A549 (cell line): Measurements from ENCODE around the gene NTRK1. TPM values are rescaled to one million over a fixed set of nuclear protein-coding genes. Genes with fewer than 3 reads are reported as not detected.

Experiments
- ATAC-seq, 2 experiments: fragments of 200-7000 bp in 1 of 2; fragments of >200 bp in 1 of 2; cut with Nextera tagmentation in 1 of 2; cut with Tn5 transposase in 1 of 2; 3 replicates each; pipeline versions ENCODE4 v1.8.0 to v1.9.1; 2018 to 2020; ENCODE audit warnings: mild to moderate bottlenecking in 1 of 2, moderate library complexity in 1 of 2
- CTCF ChIA-PET: fragments of 300-600 bp; sonication (Branson Sonifier 250); formaldehyde crosslinking; extraction: SDS; loops from one replicate; lab custom pipeline; 2021; ENCODE audit warnings: antibody characterized with exemption, inconsistent platforms; lab: Yijun Ruan, JAX
- POLR2A ChIA-PET: fragments of 350-600 bp; formaldehyde crosslinking; extraction: SDS; loops from one replicate; lab custom pipeline; 2021; ENCODE audit warnings: antibody characterized with exemption, inconsistent platforms; lab: Yijun Ruan, JAX
- DNase-seq, 2 experiments: peaks; one replicate each; pipeline versions ENCODE4 v3.0.0 to v3.0.0-alpha.2; 2011 to 2016; ENCODE audit warnings: low read depth in 1 of 2, low spot score in 1 of 2
- FAIRE-seq: peaks from 2 replicates; lab custom pipeline; 2011; peaks lifted over from hg19 to GRCh38; lab: Jason Lieb, UNC
- H3K27ac ChIP-seq, 2 experiments: fragments of >200 bp; sonication (Bioruptor Twin); formaldehyde crosslinking; 3 replicates each; pipeline ENCODE4 v1.5.1; 2016 to 2017
- H3K4me1 ChIP-seq: fragments of >200 bp; sonication (Bioruptor Twin); formaldehyde crosslinking; 3 replicates; pipeline ENCODE4 v1.6.1; 2016
- H3K4me2 ChIP-seq: fragments of >200 bp; sonication (Bioruptor Twin); formaldehyde crosslinking; 3 replicates; pipeline ENCODE4 v1.6.1; 2016
- H3K4me3 ChIP-seq: fragments of >200 bp; sonication (Bioruptor Twin); formaldehyde crosslinking; 3 replicates; pipeline ENCODE4 v1.5.1; 2016
- H3K9me3 ChIP-seq: fragments of >200 bp; sonication (Bioruptor Twin); formaldehyde crosslinking; 3 replicates; pipeline ENCODE4 v1.6.1; 2016
- CHD2 ChIP-seq: fragments of 150-350 bp; IDR thresholded peaks from 2 replicates; pipeline ENCODE4 v1.6.1; 2014; ENCODE audit warnings: low read length; ENCODE audit not compliant: partially characterized antibody
- FOXS1 ChIP-seq: fragments of 250-450 bp; sonication (Bioruptor Pico); IDR thresholded peaks from 2 replicates; pipeline ENCODE4 v1.5.0; 2020; ENCODE audit warnings: mild to moderate bottlenecking, moderate library complexity
- HDAC2 ChIP-seq: fragments of 200-600 bp; sonication (generic); IDR thresholded peaks from 2 replicates; pipeline ENCODE4 v1.6.1; 2016
- MAZ ChIP-seq: fragments of 150-350 bp; IDR thresholded peaks from 2 replicates; pipeline ENCODE4 v1.6.1; 2014; ENCODE audit warnings: antibody characterized with exemption, low read depth, low read length, borderline replicate concordance
- MYC ChIP-seq: IDR thresholded peaks from 2 replicates; pipeline ENCODE4 v1.6.1; 2012; ENCODE audit warnings: mild to moderate bottlenecking, inconsistent platforms, low read length, improper control_type of control experiment, borderline replicate concordance
- POLR2A ChIP-seq: IDR thresholded peaks from 2 replicates; pipeline ENCODE4 v1.6.1; 2012; ENCODE audit warnings: mild to moderate bottlenecking, low read length
- RCOR1 ChIP-seq: fragments of 150-350 bp; IDR thresholded peaks from 2 replicates; pipeline ENCODE4 v1.6.1; 2014; ENCODE audit warnings: antibody characterized with exemption, low read length, low read depth
- RFX5 ChIP-seq: fragments of 450-650 bp; IDR thresholded peaks from 2 replicates; pipeline ENCODE4 v1.7.1; 2014; ENCODE audit warnings: antibody characterized with exemption, mild to moderate bottlenecking, moderate library complexity
- RNF2 ChIP-seq: fragments of 200-600 bp; sonication (generic); IDR thresholded peaks from 2 replicates; pipeline ENCODE4 v1.6.1; 2016; ENCODE audit warnings: low read depth, mild to moderate bottlenecking, antibody characterized with exemption, moderate library complexity, borderline replicate concordance
- SMC3 ChIP-seq: fragments of >200 bp; sonication (Bioruptor Twin); formaldehyde crosslinking; IDR thresholded peaks from 3 replicates; pipeline ENCODE4 v1.6.1; 2018; ENCODE audit warnings: inconsistent platforms
- SREBF2 ChIP-seq: fragments of 450-650 bp; IDR thresholded peaks from 2 replicates; pipeline ENCODE4 v1.6.1; 2014; ENCODE audit warnings: mild to moderate bottlenecking, moderate library complexity
- ZFP36 ChIP-seq: fragments of 450-650 bp; IDR thresholded peaks from 2 replicates; pipeline ENCODE4 v1.6.1; 2014; ENCODE audit warnings: borderline replicate concordance; ENCODE audit not compliant: partially characterized antibody
- ZNF302 ChIP-seq: fragments of 250-450 bp; sonication (Bioruptor Pico); IDR thresholded peaks from 2 replicates; pipeline ENCODE4 v1.9.0; 2021; ENCODE audit warnings: inconsistent platforms, mild to moderate bottlenecking, moderate library complexity
- WGBS: methylation state at CpG from one replicate; pipeline ENCODE4 v1.1.6; 2017; ENCODE audit errors: missing lambda C conversion rate; 5-methylcytosine and 5-hydroxymethylcytosine counted together
- polyA plus RNA-seq, 4 experiments: library from polyadenylated mRNA; depleted of rRNA in 3 of 4; stranded (reverse); fragments of >200 nt; fragmentation: RNase III in 1 of 4; extraction: RNeasy Plus Mini Kit Qiagen cat#74134 plus additional on column Dnase treatment in 1 of 4; gene quantifications; 2 replicates in 3 of 4; 3 replicates in 1 of 4; pipeline ENCODE4 v1.2.3, GENCODE V29; 2011 to 2017
- TF ChIP-seq, protein P1 (sequence below): fragments of >200 bp; sonication (Bioruptor Twin); formaldehyde crosslinking; IDR thresholded peaks from 3 replicates; pipeline ENCODE4 v1.6.1; 2016
- TF ChIP-seq, protein P2 (sequence below): fragments of 450-650 bp; IDR thresholded peaks from 2 replicates; pipeline ENCODE4 v1.6.1; 2014; ENCODE audit warnings: antibody characterized with exemption
- TF ChIP-seq, protein P3 (sequence below): IDR thresholded peaks from 2 replicates; pipeline ENCODE4 v1.6.1; 2012
- TF ChIP-seq, protein P4 (sequence below): fragments of 200-600 bp; sonication (generic); IDR thresholded peaks from 2 replicates; pipeline ENCODE4 v1.6.1; 2016; ENCODE audit warnings: antibody characterized with exemption, mild to moderate bottlenecking, moderate library complexity
- TF ChIP-seq, protein P5 (sequence below): fragments of 250-450 bp; sonication (Bioruptor Pico); IDR thresholded peaks from 2 replicates; pipeline ENCODE4 v1.5.0; 2020; ENCODE audit warnings: low read depth, mild to moderate bottlenecking, moderate library complexity

NTRK1 gene
- polyA plus RNA-seq, 2 of the 4 experiments (the other 2 are of a cell fraction) = 0.05 to 0.18 TPM

DNA sequence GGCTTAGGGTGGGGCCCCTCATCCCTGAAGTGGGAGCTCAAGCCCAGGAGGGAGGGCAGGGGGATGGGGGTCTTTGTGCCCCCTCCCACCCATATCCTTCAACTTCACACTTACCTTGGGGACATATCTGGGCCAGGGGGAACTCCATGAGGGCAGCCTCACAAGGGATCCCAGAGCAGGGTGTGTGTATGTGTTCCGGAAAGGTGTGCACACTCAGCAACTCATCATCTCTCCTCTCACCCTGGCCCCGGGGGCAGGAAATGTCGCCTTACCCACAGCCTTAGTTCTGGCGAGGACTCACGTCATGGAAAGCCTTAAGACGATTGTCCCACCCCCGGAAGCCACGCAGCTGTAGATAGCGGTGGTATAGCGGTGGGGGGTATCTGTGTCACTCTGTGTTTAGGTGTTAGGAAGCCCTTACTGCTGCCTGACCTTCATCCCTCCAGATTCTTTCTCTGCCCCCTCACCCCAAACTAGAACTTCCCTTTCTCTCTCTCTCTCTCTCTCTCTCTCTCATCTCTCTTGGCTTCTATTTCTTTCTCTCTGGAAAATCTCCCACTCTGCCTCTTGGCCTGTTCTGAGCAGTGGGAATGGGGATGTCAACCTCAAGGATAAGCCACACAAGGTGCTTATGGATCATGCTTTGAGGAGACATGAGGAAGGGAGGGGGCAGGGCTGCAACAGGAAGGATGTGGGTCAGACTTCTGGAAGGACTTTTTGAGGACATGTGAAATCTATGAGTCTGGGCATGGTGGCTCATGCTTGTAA lies 43.9 kb upstream of the NTRK1 start, which contains the start of gene SH2D2A:
Gene SH2D2A, minus strand, starts transcription at position 288 of the 768 bp plus-strand sequence. Its CDS starts 140 bp downstream, at position 148.
- POLR2A ChIA-PET = no interaction called here
- no peak within 1 kb of the TSS for H3K4me2 ChIP-seq
- ATAC-seq = no peak
- CTCF ChIA-PET = interaction anchor here (1.0 to 4.8 kb wide), 5 partner anchors 21 to 104 kb away, joined by 3 to 20 read pairs (median 7); partner anchors contain the start of genes INSRR and LRRC71
- H3K4me3 ChIP-seq = no peak within 1 kb of the TSS
- no peak within 1 kb of the TSS for H3K27ac ChIP-seq
- TF ChIP-seq ZNF302 = no peak
- no peak for TF ChIP-seq RCOR1
- H3K4me1 ChIP-seq = peaks cover 24% of the 10 kb centered on the region
- FAIRE-seq = no peak
- 73% methylated on average over 10 of the region's 10 CpGs for WGBS
- no peak for DNase-seq
- H3K9me3 ChIP-seq = no peaks in the 10 kb centered on the region

DNA sequence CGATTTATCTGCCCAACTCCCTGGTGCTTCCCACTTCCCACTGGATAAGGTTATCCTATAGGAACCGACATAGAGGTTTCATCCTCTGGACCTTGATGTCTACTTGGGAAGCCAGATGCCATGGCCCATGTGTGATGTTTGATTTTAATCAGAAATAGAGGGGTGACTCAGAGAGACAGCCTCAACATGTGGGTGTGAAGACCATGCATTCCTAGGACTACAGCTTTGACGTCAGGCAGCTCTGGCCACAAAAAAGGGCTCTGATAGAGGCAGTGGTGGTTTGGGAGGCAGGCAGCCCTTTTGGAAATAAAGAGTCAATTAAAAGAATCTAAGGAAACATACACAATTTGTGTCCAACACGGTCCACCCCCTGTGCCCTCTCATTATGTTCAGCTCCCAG lies 38.9 kb upstream of the NTRK1 start:
- 42% methylated on average over 4 of the region's 4 CpGs for WGBS
- Histone ChIP-seq H3K9me3 (no peaks in the 10 kb centered on the region), H3K4me3 (no peak overlapping the region), H3K4me2 (no peak overlapping the region), H3K4me1 (no peaks in the 10 kb centered on the region), H3K27ac (no peak overlapping the region)
- ChIA-PET POLR2A (interaction anchor here (0.5 kb wide), 1 partner anchor 60 kb away, joined by 3 read pairs; no protein-coding TSS in a partner anchor), CTCF (interaction anchor here (0.6 to 9.8 kb wide), 8 partner anchors 8 to 71 kb away, joined by 3 to 131 read pairs (median 6); partner anchors contain the start of genes INSRR and NTRK1)
- TF ChIP-seq RNF2 = no peak
- no peak for TF ChIP-seq SREBF2
- no peak for TF ChIP-seq MYC
- no peak for TF ChIP-seq POLR2A
- TF ChIP-seq, protein P1, sequence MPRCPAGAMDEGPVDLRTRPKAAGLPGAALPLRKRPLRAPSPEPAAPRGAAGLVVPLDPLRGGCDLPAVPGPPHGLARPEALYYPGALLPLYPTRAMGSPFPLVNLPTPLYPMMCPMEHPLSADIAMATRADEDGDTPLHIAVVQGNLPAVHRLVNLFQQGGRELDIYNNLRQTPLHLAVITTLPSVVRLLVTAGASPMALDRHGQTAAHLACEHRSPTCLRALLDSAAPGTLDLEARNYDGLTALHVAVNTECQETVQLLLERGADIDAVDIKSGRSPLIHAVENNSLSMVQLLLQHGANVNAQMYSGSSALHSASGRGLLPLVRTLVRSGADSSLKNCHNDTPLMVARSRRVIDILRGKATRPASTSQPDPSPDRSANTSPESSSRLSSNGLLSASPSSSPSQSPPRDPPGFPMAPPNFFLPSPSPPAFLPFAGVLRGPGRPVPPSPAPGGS = no peak
- TF ChIP-seq FOXS1 (CRISPR knock-in tag) = no peak
- FAIRE-seq = no peak
- ATAC-seq = no peak
- DNase-seq = no peak

DNA sequence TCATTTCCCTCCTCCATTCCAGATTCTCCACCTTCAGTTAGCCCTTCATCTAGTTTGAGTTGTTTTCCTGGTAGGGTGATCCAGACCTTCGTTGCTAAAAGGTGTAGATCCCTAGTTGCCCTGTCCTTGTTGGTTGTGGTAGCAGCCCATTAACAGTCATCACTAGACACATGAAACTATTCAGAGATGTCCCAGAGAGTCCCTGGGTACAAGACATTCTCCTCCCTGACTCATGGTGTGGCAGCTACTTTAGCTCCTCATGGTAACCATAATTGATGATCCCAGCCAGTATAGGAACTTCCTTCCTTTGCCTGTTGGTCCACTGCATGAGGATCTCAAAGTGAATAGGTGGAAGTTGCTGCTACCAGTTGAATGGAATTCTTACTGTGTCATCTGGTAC lies 38.0 kb upstream of the NTRK1 start:
- no peak for TF ChIP-seq RCOR1
- TF ChIP-seq, protein P2, sequence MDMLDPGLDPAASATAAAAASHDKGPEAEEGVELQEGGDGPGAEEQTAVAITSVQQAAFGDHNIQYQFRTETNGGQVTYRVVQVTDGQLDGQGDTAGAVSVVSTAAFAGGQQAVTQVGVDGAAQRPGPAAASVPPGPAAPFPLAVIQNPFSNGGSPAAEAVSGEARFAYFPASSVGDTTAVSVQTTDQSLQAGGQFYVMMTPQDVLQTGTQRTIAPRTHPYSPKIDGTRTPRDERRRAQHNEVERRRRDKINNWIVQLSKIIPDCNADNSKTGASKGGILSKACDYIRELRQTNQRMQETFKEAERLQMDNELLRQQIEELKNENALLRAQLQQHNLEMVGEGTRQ = no peak
- TF ChIP-seq RFX5 = no peak
- TF ChIP-seq SMC3 = no peak
- no peak for TF ChIP-seq CHD2
- TF ChIP-seq HDAC2 = no peak
- TF ChIP-seq, protein P1 = no peak
- TF ChIP-seq, protein P3, sequence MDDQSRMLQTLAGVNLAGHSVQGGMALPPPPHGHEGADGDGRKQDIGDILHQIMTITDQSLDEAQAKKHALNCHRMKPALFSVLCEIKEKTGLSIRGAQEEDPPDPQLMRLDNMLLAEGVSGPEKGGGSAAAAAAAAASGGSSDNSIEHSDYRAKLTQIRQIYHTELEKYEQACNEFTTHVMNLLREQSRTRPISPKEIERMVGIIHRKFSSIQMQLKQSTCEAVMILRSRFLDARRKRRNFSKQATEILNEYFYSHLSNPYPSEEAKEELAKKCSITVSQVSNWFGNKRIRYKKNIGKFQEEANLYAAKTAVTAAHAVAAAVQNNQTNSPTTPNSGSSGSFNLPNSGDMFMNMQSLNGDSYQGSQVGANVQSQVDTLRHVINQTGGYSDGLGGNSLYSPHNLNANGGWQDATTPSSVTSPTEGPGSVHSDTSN = no peak
- TF ChIP-seq ZFP36 = no peak
- TF ChIP-seq, protein P4, sequence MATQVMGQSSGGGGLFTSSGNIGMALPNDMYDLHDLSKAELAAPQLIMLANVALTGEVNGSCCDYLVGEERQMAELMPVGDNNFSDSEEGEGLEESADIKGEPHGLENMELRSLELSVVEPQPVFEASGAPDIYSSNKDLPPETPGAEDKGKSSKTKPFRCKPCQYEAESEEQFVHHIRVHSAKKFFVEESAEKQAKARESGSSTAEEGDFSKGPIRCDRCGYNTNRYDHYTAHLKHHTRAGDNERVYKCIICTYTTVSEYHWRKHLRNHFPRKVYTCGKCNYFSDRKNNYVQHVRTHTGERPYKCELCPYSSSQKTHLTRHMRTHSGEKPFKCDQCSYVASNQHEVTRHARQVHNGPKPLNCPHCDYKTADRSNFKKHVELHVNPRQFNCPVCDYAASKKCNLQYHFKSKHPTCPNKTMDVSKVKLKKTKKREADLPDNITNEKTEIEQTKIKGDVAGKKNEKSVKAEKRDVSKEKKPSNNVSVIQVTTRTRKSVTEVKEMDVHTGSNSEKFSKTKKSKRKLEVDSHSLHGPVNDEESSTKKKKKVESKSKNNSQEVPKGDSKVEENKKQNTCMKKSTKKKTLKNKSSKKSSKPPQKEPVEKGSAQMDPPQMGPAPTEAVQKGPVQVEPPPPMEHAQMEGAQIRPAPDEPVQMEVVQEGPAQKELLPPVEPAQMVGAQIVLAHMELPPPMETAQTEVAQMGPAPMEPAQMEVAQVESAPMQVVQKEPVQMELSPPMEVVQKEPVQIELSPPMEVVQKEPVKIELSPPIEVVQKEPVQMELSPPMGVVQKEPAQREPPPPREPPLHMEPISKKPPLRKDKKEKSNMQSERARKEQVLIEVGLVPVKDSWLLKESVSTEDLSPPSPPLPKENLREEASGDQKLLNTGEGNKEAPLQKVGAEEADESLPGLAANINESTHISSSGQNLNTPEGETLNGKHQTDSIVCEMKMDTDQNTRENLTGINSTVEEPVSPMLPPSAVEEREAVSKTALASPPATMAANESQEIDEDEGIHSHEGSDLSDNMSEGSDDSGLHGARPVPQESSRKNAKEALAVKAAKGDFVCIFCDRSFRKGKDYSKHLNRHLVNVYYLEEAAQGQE = no peak
- TF ChIP-seq MAZ = no peak
- TF ChIP-seq, protein P5, sequence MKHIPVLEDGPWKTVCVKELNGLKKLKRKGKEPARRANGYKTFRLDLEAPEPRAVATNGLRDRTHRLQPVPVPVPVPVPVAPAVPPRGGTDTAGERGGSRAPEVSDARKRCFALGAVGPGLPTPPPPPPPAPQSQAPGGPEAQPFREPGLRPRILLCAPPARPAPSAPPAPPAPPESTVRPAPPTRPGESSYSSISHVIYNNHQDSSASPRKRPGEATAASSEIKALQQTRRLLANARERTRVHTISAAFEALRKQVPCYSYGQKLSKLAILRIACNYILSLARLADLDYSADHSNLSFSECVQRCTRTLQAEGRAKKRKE (CRISPR knock-in tag) = no peak
- no peak for TF ChIP-seq FOXS1 (CRISPR knock-in tag)
- DNase-seq = no peak
- ATAC-seq = no peak
- H3K27ac ChIP-seq = no peak overlapping the region
- no peaks in the 10 kb centered on the region for H3K9me3 ChIP-seq
- FAIRE-seq = no peak
- no peak overlapping the region for H3K4me3 ChIP-seq
- POLR2A ChIA-PET = interaction anchor here (0.6 kb wide), 3 partner anchors 11 to 115 kb away, joined by 4 to 6 read pairs (median 5); partner anchors contain the start of gene ISG20L2
- H3K4me1 ChIP-seq = no peaks in the 10 kb centered on the region
- CTCF ChIA-PET = interaction anchor here (0.6 to 9.8 kb wide), 9 partner anchors 9 to 97 kb away, joined by 3 to 131 read pairs (median 4); partner anchors contain the start of genes INSRR and NTRK1
- no peak overlapping the region for H3K4me2 ChIP-seq
- 0% methylated on average over 1 of the region's 1 CpG for WGBS
